Measurements from ENCODE around the gene ZNF638.
"Not testable (repeated sequence)": the region's sequence is repeated elsewhere in the genome, so short reads cannot be mapped to it uniquely, and the experiment has no call there.

The ZNF638 gene

GRCh38 chr2:71331581-71332434 lies at the start of gene ZNF638:
Gene ZNF638, plus strand, starts transcription at chr2:71331782. Its CDS starts 17,173 bp downstream, at chr2:71348955.
- Mint-ChIP-seq H3K4me3 (peak within 1 kb of the TSS; percentile 94 to 99), H3K4me1 (peaks cover 20% of the 10 kb centered on the region), H3K27me3 (no peaks in the 10 kb centered on the region), H3K9me3 (no peaks in the 10 kb centered on the region), H3K27ac (peak within 1 kb of the TSS; percentile 97 to 100)
- DNase-seq (peak; percentile 88 to 93), ATAC-seq (peak; percentile 99)

- no peak for DNase-seq
- no peak for ATAC-seq
- Mint-ChIP-seq H3K4me3 (no peak overlapping the region), H3K27me3 (peaks cover 82% of the 10 kb centered on the region), H3K27ac (no peak overlapping the region), H3K4me1 (peaks cover 15% of the 10 kb centered on the region), H3K9me3 (no peaks in the 10 kb centered on the region)
Measured at GRCh38 chr2:71281950-71282349, 49.6 kb upstream of the ZNF638 start.

GRCh38 chr2:71282493-71282892 lies 49.1 kb upstream of the ZNF638 start:
- Mint-ChIP-seq H3K27me3 (peaks cover 76% of the 10 kb centered on the region), H3K27ac (no peak overlapping the region)
- no peak for ATAC-seq

GRCh38 chr2:71283131-71283530 lies 48.5 kb upstream of the ZNF638 start:
- peaks cover 3% of the 10 kb centered on the region for H3K4me1 Mint-ChIP-seq
- H3K27ac Mint-ChIP-seq = no peak overlapping the region
- DNase-seq (no peak), ATAC-seq (no peak)
- peaks cover 70% of the 10 kb centered on the region for H3K27me3 Mint-ChIP-seq
- H3K9me3 Mint-ChIP-seq = no peaks in the 10 kb centered on the region
- H3K4me3 Mint-ChIP-seq = no peak overlapping the region

More at GRCh38 chr2:71282493-71282892, 49.1 kb upstream of the ZNF638 start:
- DNase-seq = no peak
- peaks cover 9% of the 10 kb centered on the region for H3K4me1 Mint-ChIP-seq
- no peak overlapping the region for H3K4me3 Mint-ChIP-seq
- no peaks in the 10 kb centered on the region for H3K9me3 Mint-ChIP-seq

- no peak for ATAC-seq
- Mint-ChIP-seq H3K27me3 (peaks cover 44% of the 10 kb centered on the region), H3K27ac (no peak overlapping the region), H3K4me1 (no peaks in the 10 kb centered on the region), H3K4me3 (no peak overlapping the region), H3K9me3 (no peaks in the 10 kb centered on the region)
- no peak for DNase-seq
Measured at GRCh38 chr2:71285706-71286105, 45.9 kb upstream of the ZNF638 start.

GRCh38 chr2:71291398-71291797 lies 40.2 kb upstream of the ZNF638 start:
- Mint-ChIP-seq H3K27me3 (peaks cover 14% of the 10 kb centered on the region), H3K9me3 (no peaks in the 10 kb centered on the region), H3K4me3 (no peak overlapping the region), H3K27ac (no peak overlapping the region), H3K4me1 (no peaks in the 10 kb centered on the region)
- no peak for DNase-seq
- ATAC-seq = no peak

GRCh38 chr2:71292159-71292558 lies 39.4 kb upstream of the ZNF638 start:
- Mint-ChIP-seq H3K4me1 (no peaks in the 10 kb centered on the region), H3K9me3 (no peaks in the 10 kb centered on the region), H3K27ac (no peak overlapping the region), H3K4me3 (no peak overlapping the region), H3K27me3 (peaks cover 14% of the 10 kb centered on the region)
- ATAC-seq (no peak), DNase-seq (no peak)

GRCh38 chr2:71298914-71299313 lies 32.7 kb upstream of the ZNF638 start:
- H3K27ac Mint-ChIP-seq = no peak overlapping the region

GRCh38 chr2:71299507-71299906 lies 32.1 kb upstream of the ZNF638 start:
- DNase-seq (no peak), ATAC-seq (no peak)
- peaks cover 8% of the 10 kb centered on the region for H3K27me3 Mint-ChIP-seq
- no peaks in the 10 kb centered on the region for H3K4me1 Mint-ChIP-seq
- no peaks in the 10 kb centered on the region for H3K9me3 Mint-ChIP-seq
- H3K27ac Mint-ChIP-seq = no peak overlapping the region
- H3K4me3 Mint-ChIP-seq = no peak overlapping the region

More at GRCh38 chr2:71298914-71299313, 32.7 kb upstream of the ZNF638 start:
- Mint-ChIP-seq H3K4me3 (no peak overlapping the region), H3K27me3 (peaks cover 13% of the 10 kb centered on the region), H3K9me3 (no peaks in the 10 kb centered on the region), H3K4me1 (no peaks in the 10 kb centered on the region)
- no peak for ATAC-seq
- no peak for DNase-seq

- Mint-ChIP-seq H3K27me3 (no peaks in the 10 kb centered on the region), H3K9me3 (no peaks in the 10 kb centered on the region), H3K27ac (no peak overlapping the region), H3K4me3 (no peak overlapping the region), H3K4me1 (no peaks in the 10 kb centered on the region)
- ATAC-seq (no peak), DNase-seq (no peak)
Measured at GRCh38 chr2:71303849-71304248, 27.7 kb upstream of the ZNF638 start.

- H3K4me1 Mint-ChIP-seq = no peaks in the 10 kb centered on the region
- DNase-seq (no peak), ATAC-seq (no peak)
- no peaks in the 10 kb centered on the region for H3K9me3 Mint-ChIP-seq
- no peaks in the 10 kb centered on the region for H3K27me3 Mint-ChIP-seq
- H3K4me3 Mint-ChIP-seq = no peak overlapping the region
- H3K27ac Mint-ChIP-seq = no peak overlapping the region
Measured at GRCh38 chr2:71306762-71307161, 24.8 kb upstream of the ZNF638 start.

- Mint-ChIP-seq H3K9me3 (peaks cover 10 to 11% of the 10 kb centered on the region in 2 donors), H3K27me3 (peaks cover 14% of the 10 kb centered on the region), H3K4me3 (no peak overlapping the region), H3K27ac (no peak overlapping the region), H3K4me1 (no peaks in the 10 kb centered on the region)
- no peak for ATAC-seq
- no peak for DNase-seq
Measured at GRCh38 chr2:71313016-71313766, 18.4 kb upstream of the ZNF638 start.

GRCh38 chr2:71317060-71317459 lies 14.5 kb upstream of the ZNF638 start:
- Mint-ChIP-seq H3K9me3 (peaks cover 39 to 42% of the 10 kb centered on the region in 2 donors), H3K27me3 (peaks cover 22% of the 10 kb centered on the region), H3K4me3 (no peak overlapping the region), H3K27ac (no peak overlapping the region), H3K4me1 (no peaks in the 10 kb centered on the region)
- ATAC-seq = no peak
- no peak for DNase-seq

- ATAC-seq, H3K27ac Mint-ChIP-seq, H3K4me1 Mint-ChIP-seq, DNase-seq, H3K4me3 Mint-ChIP-seq: not testable (repeated sequence)
- H3K27me3 Mint-ChIP-seq = peaks cover 22% of the 10 kb centered on the region
- H3K9me3 Mint-ChIP-seq = peaks cover 46 to 50% of the 10 kb centered on the region in 2 donors
Measured at GRCh38 chr2:71317900-71318299, 13.7 kb upstream of the ZNF638 start.

GRCh38 chr2:71323386-71323785 lies 8.2 kb upstream of the ZNF638 start:
- Mint-ChIP-seq H3K27me3 (peaks cover 8% of the 10 kb centered on the region), H3K4me3 (no peak overlapping the region), H3K9me3 (peaks cover 33 to 43% of the 10 kb centered on the region in 2 donors), H3K27ac (no peak overlapping the region), H3K4me1 (no peaks in the 10 kb centered on the region)
- ATAC-seq = no peak
- no peak for DNase-seq

GRCh38 chr2:71326968-71327367 lies 4.6 kb upstream of the ZNF638 start:
- H3K9me3 Mint-ChIP-seq = peaks cover 6 to 12% of the 10 kb centered on the region in 2 donors
- DNase-seq = no peak
- H3K4me3 Mint-ChIP-seq = no peak overlapping the region
- H3K27ac Mint-ChIP-seq = no peak overlapping the region
- H3K4me1 Mint-ChIP-seq = no peaks in the 10 kb centered on the region
- ATAC-seq = no peak
- H3K27me3 Mint-ChIP-seq = no peaks in the 10 kb centered on the region
